GM19372 (cell line): Measurements from ENCODE around the gene PPIP5K2.
"Not testable (repeated sequence)": the region's sequence is repeated elsewhere in the genome, so short reads cannot be mapped to it uniquely, and the experiment has no call there.

Source experiments
- ATAC-seq: cut with Tn5 transposase; IDR thresholded peaks from one replicate; pipeline ENCODE4 v1.9.1; 2021; ENCODE audit warnings: mild to moderate bottlenecking, low read depth, moderate library complexity; ENCODE audit not compliant: unreplicated experiment

The PPIP5K2 gene

DNA sequence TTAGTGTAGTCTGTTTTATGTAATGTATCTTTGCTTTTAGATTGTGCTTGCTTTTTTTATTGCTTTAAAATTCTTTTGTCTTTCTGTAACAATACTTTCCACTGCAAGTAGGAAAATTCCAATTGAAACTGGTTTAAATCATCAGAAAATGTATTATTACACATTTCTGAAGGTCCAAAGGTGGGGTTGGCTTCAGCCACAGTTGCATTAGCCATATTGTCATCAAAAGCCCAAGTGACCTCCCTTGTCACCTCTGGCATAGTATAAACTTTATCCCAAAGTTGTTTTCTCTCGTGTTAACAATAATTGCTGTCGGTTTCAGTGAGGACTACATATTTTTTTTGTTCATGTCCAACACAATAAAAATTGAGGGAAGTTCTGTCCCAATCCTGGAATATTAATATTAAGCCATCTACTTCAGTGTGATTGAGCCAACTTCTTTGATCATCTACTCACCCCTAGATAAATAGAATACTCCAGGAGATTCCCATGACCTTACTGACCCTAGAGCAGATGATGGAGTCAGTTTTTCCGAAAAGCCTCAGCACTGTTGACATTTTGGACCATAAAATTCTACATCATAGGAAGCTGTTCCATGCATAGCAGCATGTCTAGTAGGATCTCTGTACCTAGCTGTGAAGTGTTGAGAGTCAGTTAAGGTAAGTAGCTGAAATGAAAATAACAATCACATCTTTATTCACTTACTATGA, 86.0 kb downstream of the PPIP5K2 start:
- no peak for ATAC-seq

DNA sequence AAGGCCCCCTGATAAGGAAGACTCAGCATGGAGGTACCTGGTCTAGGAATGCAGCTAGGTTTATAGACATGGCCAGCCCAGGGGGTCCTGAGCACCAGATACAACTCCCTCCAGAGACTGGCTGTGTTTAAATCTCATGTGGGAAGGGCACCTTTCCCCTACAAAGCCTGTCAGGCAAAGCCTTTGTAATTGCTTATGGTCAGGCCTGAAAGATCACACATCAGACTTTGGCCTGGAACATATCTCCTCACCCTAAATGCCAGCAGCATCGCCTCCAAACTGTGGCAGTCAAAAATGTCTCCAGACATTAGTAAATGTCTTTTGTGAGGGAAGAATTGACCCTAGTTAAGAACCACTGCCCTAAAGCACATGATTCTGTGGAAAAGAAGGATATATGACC, 86.9 kb downstream of the PPIP5K2 start:
- no peak for ATAC-seq

DNA sequence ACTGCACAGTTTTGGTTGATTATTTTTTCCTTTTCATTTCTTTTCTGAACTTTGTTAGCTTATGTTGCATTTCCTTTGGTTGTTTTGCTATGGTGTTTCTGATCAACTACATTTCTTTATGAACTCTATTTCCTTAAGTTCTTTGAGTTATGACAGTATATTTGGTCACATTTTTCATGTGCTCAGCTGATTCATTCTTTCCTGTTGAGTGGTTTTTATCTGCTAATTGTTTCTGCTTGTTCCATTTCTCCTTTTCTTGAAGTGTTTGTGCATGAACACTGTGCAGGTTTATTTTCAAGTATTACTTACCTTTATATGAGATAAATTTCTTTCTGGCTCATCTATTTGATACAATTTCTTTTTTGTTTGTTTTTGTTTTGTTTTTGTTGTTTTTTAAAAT, 87.6 kb downstream of the PPIP5K2 start:
- ATAC-seq: no peak

DNA sequence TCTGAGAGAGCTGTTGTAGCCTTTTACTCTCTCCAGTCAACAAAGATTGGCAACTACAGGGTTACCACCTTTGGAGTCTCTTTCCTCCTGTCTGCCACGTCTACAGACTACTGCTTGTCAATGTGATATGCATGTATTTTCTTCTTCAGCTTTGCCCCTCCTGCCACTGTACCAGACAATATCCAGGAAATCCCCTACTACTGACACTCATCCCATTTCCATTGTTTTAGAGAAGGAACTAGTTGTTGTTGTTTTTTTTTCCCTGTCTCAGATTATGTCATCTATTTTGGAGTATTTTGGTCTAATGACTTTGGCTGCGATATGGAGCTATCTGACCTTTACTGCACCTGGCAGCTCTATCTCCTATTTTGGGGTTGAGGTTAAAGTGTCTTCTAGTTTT, 88.4 kb downstream of the PPIP5K2 start:
- no peak for ATAC-seq

DNA sequence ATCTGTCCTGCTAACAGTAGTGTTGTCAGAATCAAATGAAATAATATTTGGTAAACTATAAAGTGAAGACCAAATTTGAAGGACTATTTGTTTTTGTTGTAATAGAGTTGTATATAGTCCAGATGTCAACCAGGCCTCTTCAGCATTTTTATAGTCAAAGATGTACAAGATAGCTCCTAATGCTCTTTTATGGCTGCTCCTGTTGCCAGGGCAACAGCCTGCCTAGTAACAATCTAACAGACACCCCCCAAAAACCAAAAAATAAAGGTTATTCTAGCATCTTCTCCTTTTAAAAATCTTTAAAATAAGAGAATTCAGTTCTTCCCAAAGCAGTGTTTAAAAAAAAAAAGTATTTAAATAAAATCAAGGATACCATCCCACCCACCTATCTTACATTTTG, 89.0 kb downstream of the PPIP5K2 start:
- no peak for ATAC-seq

DNA sequence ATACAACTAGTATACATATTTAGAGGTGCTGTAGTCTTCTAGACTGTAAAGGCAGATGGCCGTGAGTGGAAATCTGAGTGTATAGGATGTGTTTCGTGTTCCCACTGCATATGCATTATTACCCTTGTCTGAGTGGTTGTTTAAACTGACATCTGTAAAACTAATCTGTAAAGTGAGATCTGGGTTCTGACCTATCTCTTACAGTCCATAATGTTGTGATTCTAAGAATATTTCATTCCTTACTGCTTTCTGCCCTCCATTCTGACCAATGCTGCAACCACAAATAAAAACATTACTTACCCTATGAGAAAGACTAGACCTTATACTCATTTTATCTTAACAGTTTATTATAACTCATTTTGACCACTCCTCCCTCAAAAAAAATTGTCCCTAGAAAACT, 90.9 kb downstream of the PPIP5K2 start:
- ATAC-seq: no peak

DNA sequence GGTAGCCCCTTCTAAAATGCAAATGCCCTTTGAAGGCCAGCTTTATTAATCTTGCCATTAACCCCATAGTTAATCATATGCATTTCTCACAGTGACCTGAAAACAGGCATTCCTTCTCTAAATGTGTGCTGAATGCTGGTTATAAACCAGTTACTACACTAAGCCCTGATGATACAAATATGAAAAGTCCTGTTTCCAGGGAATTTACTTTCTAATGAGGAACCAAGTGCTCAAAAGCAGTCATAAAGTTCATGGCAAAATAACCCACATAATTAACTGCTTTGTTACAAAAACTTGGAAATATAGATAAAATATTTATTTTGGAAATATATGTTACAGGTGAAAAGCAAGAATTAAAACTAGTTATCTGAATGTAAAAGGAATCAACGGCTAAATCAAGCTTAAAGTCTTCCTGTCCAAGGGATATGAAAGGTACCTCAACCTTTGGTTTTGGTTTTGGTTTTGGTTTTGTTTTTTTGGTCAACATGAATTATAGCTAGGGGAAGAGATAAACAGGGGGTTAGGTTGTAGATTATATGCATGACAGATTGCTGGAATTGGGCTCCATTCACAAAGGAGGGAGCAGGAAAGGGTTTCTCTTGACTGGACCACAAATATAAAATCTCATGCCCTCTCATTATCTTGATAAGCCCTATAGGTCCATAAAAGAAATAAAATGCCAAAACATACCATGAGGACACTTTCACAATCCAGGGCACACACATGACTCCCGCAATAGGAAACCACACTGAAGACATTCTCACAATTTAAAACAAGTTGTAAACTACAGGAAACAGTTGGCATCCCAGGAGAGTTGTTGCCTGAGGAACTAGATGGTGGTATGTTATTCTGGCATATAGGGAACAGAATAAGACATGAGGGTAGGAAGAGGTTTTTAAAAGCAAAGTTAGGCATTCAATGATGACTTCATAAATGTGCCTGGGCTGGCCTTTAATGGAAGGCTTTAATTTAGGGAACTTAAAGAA, 91.8 kb downstream of the PPIP5K2 start:
- no peak for ATAC-seq

DNA sequence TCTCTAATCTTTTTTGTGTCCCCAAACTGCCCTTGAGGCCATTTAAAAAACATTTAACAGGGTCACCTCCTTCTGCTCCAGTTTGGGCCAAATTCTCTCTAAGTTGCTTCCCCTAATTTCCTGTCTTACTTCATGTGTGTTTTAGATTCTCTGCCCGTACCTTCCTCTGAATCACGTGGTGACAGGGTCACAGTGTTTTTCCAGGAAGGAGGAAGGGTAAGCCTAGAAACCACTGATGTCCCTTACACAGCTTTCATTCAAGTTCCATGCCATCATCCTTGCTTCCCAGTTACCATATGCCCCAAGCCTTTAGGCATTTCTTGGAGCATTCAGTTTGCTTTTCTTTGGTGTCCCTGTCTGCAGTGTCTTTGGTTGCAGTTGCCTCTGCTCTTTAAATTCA, 96.0 kb downstream of the PPIP5K2 start:
- no peak for ATAC-seq

DNA sequence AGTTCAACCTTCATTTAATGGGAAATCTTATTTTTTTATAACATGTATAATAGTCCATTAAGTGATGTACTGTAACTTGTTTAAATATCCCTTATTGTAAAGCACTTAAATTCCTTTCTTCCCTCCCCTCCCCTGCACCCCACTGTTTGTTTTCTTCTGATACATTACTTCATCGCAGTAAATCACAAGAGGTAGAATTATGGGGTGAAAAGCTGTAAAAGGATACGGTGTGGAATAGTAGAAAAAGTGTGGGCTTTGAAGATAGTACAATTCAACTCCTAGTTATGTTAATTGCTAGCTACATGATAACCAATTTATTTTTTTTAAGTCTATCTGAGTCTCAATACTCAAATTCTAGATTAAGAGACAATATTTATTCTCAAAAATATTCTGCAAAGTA, 96.6 kb downstream of the PPIP5K2 start:
- ATAC-seq: no peak

DNA sequence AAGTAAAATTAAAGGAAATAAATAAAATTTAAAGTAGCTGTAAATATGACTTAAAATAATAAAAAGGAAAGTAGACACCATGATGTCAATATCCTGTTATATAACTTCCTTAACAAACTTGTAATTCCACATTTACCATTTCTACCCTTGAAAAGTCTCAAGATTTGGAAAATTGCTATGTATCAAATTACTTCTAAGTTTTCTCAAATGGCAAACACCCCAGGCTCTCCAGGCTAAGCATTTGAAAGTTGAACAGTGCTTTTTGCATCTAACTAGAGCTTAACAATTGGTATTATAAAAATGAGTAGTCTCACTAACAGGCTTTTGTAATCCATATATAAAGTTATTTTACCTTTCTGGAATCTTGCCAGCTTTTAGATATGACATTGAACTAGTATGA, 97.0 kb downstream of the PPIP5K2 start:
- no peak for ATAC-seq

DNA sequence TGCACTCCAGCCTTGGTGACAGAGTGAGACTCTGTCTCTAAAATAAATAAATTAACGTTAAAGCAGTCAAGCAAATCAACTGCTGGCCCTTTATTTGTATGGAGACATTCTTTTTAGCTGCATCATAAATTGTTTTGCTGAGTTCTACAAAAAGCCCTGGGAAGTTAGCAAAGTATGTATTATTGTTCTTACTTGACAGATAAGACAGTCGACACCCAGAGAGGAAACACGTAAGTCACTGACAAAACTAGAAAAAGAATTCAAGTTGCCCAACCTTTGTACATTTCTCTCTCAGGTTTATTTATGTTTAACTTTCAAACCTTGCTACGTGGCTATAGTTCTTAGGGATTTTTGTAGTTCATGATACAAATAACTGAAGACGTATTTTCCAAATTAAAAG, 98.1 kb downstream of the PPIP5K2 start:
- no peak for ATAC-seq

DNA sequence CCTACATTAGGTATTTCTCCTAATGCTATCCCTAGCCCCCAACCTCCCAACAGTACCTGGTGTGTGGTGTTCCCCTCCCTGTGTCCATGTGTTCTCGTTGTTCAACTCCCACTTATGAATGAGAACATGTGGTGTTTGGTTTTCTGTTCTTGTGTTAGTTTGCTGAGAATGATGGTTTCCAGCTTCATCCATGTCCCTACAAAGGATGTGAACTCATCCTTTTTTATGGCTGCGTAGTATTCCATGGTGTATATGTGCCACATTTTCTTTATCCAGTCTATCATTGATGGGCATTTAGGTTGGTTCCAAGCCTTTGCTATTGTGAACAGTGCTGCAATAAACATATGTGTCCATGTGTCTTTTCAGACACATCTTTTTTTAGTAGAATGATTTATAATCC, 99.0 kb downstream of the PPIP5K2 start:
- not testable (repeated sequence) for ATAC-seq

DNA sequence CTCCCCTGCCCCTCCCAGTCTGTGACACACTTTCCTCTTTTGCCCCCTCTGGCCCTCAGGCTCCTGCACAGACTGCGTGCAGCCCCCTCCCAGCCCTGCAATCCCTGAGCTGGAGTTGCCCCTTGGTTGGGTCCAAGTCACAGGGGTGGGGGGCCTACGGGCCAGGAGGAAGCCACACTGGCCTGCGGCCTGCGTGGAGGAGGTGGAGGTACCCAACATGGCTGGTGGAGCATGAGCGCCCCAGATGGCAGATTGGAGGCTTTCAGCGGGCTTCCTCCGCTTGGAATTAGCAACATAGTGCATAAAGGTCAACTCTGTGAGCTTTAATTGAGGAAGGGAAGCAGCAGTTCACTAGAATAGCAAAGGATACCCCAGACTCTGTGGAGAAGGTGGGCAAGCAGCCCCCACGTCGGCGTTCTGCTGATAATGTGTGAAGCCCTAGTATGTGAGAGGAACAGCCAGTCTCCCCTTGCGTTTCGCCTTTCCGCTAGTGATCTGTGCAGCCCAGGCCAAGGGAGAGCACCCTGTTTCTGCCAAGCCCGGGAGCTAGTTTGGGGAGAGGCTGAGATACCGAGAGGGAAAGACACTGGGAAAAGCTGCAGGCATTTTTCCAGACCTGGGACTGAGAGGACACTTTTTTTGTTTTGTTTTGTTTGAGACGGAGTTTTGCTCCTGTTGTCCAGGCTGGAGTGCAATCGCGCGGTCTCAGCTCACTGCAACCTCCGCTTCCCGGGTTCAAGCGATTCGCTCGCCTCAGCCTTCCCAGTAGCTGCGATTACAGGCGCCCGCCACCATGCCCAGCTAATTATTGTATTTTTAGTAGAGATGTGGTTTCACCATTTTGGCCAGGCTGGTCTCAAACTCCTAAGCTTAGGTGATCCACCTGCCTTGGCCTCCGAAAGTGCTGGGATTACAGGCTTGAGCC, 103.2 kb downstream of the PPIP5K2 start:
- no peak for ATAC-seq

DNA sequence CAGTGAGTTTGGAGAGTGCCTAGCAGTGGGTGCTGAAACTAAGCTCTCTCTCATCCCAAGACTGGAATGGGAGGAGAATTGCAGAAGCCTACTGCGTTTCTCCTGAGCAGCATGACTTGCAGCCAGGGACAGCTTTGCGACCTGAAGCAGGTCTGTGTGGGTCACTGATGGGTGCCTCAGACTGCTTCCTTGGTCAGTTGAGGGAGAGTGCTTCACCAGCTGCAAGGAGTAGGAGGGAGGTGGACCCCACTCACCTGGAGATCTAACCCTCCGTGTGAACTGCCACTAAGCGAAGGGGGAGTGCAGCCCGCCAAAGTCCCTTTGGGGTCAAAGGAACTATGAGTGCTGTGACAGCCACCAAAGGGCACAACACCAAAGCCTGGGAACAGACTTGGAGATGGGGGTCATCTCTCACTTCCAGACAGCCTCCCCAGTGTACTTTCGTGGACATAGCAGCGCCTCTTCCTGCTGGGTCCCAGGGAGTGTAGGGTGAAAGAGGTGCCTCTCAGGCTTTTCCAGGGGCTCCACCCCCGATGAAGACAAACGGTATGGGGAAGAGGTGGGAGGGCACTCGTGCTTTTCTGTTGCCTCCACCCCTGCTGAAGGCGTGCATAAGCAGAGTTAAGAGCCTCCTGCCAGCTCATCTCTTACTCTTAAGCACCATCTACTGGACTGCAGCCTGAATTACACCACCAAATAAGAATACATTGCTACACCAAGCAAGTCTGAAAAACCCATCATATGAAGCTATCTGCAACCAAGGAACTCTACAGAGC, 104.2 kb downstream of the PPIP5K2 start:
- ATAC-seq: peak; percentile 97

DNA sequence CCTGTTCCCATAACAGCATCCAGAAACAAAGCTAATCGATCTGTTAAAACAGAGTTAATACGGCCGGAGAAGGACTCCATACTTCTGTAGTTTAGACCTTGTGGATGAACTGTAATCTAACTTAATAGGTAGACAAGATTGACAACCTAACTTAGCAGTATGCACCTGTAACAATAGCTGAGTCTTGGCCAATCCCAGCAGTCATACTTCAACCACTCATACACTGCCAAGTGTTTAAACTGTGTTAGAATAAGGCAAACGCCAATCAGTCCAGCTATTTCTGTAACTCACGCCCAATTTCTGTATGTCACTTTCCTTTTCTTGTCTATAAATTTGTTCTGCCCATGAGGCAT, 104.8 kb downstream of the PPIP5K2 start:
- no peak for ATAC-seq

DNA sequence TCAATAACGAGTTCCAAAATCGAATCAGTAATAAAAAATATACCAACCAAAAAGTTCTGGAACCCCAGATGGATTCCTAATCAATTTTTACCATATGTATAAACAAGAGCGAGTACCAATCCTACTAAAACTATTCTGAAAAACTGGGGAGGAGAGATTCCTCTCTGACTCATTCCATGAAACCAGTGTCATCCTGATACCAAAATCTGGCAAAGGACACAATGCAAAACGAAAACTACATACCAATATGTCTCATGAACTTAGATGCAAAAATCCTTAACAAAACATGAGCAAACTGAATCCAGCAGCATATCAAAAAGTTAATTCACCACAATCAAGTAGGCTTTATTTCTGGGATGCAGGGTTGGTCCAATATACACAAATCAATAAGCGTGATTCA, 108.0 kb downstream of the PPIP5K2 start:
- no peak for ATAC-seq

DNA sequence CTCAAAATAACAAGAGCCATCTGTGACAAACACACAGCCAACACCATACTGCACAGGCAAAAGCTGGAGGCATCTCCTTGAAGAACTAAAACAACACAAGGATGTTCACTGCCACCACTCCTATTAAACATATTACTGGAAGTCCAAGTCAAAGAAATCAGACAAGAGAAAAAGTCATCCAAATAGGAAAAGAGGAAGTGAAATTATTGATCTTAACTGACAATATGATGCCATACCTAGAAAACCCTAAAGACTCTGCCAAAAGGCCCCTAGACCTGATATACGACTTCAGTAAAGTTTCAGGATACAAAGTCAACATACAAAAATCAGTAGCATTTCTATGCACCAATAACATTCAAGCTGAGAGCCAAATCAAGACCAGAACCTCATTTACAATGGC, 108.5 kb downstream of the PPIP5K2 start:
- ATAC-seq: no peak

DNA sequence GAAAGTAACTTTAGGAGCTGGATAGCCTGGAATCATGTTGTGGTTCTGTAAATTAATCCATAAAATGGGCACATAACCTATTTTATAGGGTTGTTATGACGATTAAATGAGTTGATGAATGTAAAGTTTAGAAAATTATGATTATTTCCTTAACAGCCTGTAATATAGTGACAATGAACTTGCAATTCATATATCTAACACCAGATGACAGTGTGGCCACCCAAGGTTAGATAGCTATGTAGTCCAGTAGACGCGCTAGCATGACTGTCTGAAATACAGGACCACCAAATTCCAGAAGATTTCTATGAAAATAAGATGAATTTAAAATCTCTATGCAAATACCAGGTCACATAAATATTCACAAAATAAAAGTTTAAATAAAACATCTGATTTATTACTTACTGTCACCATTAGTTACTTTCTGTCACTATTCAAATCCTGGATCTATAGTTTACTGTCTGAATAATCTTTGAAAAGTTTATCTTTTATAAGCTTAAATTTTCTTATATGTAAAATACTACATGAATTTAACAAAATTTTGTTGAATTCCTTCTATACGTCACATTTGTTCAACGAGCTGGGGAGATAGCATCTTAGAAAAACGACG, 112.4 kb downstream of the PPIP5K2 start:
- ATAC-seq: peak; percentile 78

DNA sequence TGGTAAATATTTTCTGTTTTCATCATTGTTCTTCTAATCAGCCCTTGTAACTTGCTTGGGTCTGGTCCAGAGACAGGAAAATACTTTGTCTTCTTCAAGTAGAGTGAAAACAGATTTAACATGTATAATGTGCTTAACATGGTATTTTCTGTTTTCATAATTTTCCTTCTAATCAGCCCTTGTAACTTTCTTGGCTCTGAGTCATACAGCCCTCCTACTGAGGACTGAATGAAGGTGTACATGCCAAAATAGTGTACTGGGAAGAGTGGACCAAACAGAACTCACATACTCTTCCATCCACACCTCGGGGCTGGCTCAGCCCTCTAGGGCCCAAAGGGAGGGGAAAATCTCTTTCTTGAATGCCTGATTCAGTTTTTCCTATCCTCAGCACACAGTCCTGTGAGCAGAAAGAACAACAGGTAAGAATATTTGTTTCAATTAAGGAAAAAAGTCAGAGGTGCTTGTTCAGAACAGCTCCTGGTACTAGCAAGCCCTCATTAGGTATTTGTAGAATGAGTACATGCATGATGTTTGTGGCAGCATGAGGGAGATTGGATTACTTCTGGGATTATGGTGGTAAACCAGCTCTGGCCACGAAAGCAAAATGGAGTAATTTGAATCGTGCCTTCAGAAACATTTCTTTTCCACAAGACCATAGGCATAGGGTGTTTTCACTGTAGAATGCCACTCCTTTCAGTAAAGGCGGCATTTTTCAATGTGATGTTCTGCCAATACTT, 114.3 kb downstream of the PPIP5K2 start:
- ATAC-seq: no peak
